ENCODE measurements around the gene PSAP. TPM values are rescaled to one million over a fixed set of nuclear protein-coding genes. Genes with fewer than 3 reads are reported as not detected.

The PSAP gene
- total and polyA plus RNA-seq, 4 experiments from 2014 or later: 248 to 611 (median 324) TPM

DNA sequence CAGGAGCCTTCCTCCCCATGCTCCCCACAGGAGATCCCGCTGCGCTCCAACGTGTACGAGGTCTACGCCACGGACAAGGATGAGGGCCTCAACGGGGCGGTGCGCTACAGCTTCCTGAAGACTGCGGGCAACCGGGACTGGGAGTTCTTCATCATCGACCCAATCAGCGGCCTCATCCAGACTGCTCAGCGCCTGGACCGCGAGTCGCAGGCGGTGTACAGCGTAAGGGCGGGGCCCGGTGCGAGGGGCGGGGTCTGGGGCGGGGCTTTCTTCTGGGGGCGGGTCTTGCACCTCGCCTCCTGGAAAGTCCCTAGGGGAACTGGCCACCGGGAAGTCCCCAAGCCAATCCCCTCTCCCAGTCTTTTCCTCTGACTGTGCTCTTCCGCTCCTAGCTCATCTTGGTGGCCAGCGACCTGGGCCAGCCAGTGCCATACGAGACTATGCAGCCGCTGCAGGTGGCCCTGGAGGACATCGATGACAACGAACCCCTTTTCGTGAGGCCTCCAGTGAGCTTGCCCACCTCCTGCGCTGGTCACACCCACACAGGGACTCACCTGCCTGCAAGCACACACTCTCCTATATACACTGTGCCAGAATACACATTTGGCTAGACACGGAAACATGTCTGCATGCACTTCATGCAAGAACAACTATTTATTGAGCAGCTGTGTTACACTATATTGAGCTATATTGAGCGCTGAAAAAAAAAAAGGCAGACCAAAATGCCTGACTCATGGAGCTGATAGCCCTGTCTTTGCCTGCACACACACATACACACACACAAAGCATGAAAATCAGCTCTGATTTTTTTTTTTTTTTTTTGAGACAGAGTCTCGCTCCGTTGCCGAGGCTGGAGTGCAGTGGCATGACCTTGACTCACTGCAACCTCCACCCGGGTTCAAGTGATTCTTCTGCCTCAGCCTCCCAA, 45.0 kb downstream of the PSAP start:
- peaks cover 3% of the 10 kb centered on the region in 2 donors for H3K36me3 Mint-ChIP-seq
- H3K4me3 Mint-ChIP-seq: no peak overlapping the region
- no peaks in the 10 kb centered on the region for H3K27me3 Mint-ChIP-seq
- ChIA-PET POLR2A (ENCODE audit: partially characterized antibody) (no interaction called here), CTCF (ENCODE audit: partially characterized antibody) (interaction anchor here (0.7 to 1.2 kb wide), 4 partner anchors 32 to 421 kb away, joined by 3 to 4 read pairs (median 4); no protein-coding TSS in a partner anchor)
- no peak overlapping the region for H3K4me3 ChIP-seq (ENCODE audit: low read length in 2 of 2)
- no peaks in the 10 kb centered on the region for H3K9me3 ChIP-seq (ENCODE audit: control insufficient read depth in 1 of 2, low read length in 2 of 2)
- no peaks in the 10 kb centered on the region for H3K27me3 ChIP-seq (ENCODE audit: insufficient read depth, low read length)
- H3K27ac ChIP-seq (ENCODE audit: low read depth, low read length): no peak overlapping the region
- no peak for DNase-seq
- H3K36me3 ChIP-seq (ENCODE audit: insufficient read depth, low read length): no peaks in the 10 kb centered on the region
- no peaks in the 10 kb centered on the region for H3K4me1 ChIP-seq (ENCODE audit: insufficient read depth, low read length)
- H3K27ac Mint-ChIP-seq: no peak overlapping the region
- intact Hi-C loops (cut with micrococcal nuclease): no loop called here
- H3K9me3 Mint-ChIP-seq: peaks cover 0 to 1% (median 0%) of the 10 kb centered on the region in 8 donors
- peaks cover 0 to 3% (median 0%) of the 10 kb centered on the region in 4 donors for H3K4me1 Mint-ChIP-seq

DNA sequence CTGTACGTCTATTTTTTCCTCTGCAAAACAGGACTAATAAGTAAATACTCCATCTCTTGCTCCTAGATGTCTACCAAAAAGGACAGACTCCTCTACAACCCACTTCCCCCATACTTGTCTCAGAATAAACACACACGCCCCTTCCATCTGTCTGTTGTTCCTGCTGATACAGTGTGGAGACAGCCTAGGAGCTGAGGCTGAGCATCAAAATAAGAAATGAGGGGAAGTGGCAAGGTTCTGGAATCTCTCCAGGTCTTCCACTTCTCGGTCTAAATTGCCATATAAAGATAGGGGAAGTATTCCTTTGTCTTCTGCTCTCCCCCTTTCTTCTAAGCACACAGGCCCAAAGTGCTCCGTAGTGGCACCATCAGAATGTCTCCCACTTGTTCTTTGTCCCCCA, 47.0 kb downstream of the PSAP start:
- no peaks in the 10 kb centered on the region for H3K9me3 ChIP-seq (ENCODE audit: control insufficient read depth in 1 of 2, low read length in 2 of 2)
- no peak for DNase-seq
- H3K36me3 ChIP-seq (ENCODE audit: insufficient read depth, low read length): no peaks in the 10 kb centered on the region
- H3K27me3 ChIP-seq (ENCODE audit: insufficient read depth, low read length): no peaks in the 10 kb centered on the region
- H3K27ac ChIP-seq (ENCODE audit: low read depth, low read length): no peak overlapping the region
- ChIA-PET CTCF (ENCODE audit: partially characterized antibody) (interaction anchor here (1.1 kb wide), 1 partner anchor 30 kb away, joined by 3 read pairs; the partner anchor contains the start of gene VSIR), POLR2A (ENCODE audit: partially characterized antibody) (no interaction called here)
- no peak overlapping the region for H3K4me3 ChIP-seq (ENCODE audit: low read length in 2 of 2)
- peaks cover 3% of the 10 kb centered on the region in 2 donors for H3K36me3 Mint-ChIP-seq
- no peaks in the 10 kb centered on the region for H3K9me3 Mint-ChIP-seq
- no peak overlapping the region for H3K27ac Mint-ChIP-seq
- no peak overlapping the region for H3K4me3 Mint-ChIP-seq
- H3K27me3 Mint-ChIP-seq: no peaks in the 10 kb centered on the region
- peaks cover 0 to 3% (median 0%) of the 10 kb centered on the region in 4 donors for H3K4me1 Mint-ChIP-seq
- intact Hi-C loops (cut with micrococcal nuclease): no loop called here
- no peaks in the 10 kb centered on the region for H3K4me1 ChIP-seq (ENCODE audit: insufficient read depth, low read length)

DNA sequence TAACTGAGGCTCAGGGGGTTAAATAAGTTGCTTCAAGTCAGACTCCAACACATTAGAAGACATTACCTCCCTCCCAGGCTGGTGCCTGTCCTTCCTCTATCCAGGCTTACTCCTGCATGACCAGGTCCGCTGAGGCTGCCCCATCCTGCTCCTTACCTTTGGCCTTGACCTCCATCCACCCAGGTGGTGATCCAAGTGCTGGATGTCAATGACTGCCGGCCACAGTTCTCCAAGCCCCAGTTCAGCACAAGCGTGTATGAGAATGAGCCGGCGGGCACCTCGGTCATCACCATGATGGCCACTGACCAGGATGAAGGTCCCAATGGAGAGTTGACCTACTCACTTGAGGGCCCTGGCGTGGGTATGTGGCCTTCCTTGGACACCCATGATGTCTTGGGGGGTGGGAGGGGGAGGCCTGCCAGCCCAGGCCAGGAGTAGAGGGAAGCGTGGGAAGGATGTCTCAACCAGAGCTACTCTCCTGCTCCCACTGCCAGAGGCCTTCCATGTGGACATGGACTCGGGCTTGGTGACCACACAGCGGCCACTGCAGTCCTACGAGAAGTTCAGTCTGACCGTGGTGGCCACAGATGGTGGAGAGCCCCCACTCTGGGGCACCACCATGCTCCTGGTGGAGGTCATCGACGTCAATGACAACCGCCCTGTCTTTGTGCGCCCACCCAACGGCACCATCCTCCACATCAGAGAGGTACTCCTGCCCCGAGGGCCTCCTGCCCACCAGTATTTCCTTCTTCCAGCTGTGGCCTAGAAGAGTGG, 48.1 kb downstream of the PSAP start:
- H3K9me3 ChIP-seq (ENCODE audit: control insufficient read depth in 1 of 2, low read length in 2 of 2): no peaks in the 10 kb centered on the region
- peaks cover 0 to under 1% of the 10 kb centered on the region in 2 donors for H3K36me3 Mint-ChIP-seq
- no peak overlapping the region for H3K27ac ChIP-seq (ENCODE audit: low read depth, low read length)
- intact Hi-C loops (cut with micrococcal nuclease): no loop called here
- H3K4me3 Mint-ChIP-seq: no peak overlapping the region
- CTCF ChIA-PET (ENCODE audit: partially characterized antibody): no interaction called here
- no peaks in the 10 kb centered on the region for H3K9me3 Mint-ChIP-seq
- no peaks in the 10 kb centered on the region for H3K27me3 ChIP-seq (ENCODE audit: insufficient read depth, low read length)
- no peaks in the 10 kb centered on the region for H3K27me3 Mint-ChIP-seq
- H3K4me3 ChIP-seq (ENCODE audit: low read length in 2 of 2): no peak overlapping the region
- H3K4me1 Mint-ChIP-seq: peaks cover 0 to 3% (median 0%) of the 10 kb centered on the region in 4 donors
- POLR2A ChIA-PET (ENCODE audit: partially characterized antibody): no interaction called here
- H3K27ac Mint-ChIP-seq: no peak overlapping the region
- no peaks in the 10 kb centered on the region for H3K4me1 ChIP-seq (ENCODE audit: insufficient read depth, low read length)
- no peaks in the 10 kb centered on the region for H3K36me3 ChIP-seq (ENCODE audit: insufficient read depth, low read length)
- no peak for DNase-seq

DNA sequence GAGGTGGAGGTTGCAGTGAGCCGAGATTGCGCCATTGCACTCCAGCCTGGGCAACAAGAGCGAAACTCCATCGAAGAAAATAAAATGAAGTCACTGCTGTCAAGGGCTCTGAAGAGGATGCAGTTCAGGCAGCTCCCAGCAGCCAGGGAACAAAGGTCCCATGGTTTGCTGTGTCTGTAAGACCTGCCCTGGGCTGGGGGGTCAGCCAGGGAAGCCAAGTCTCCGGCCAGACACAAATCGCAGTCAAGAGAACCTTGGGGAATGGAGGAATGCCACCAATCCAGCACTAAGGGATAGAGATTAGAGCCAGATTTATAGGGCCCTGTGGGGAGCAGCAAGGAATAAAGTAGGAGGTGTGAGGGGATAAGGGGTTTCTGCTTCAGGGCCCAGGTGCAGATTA, 48.8 kb downstream of the PSAP start:
- Mint-ChIP-seq H3K36me3 (no peaks in the 10 kb centered on the region), H3K4me3 (no peak overlapping the region), H3K9me3 (no peaks in the 10 kb centered on the region), H3K27me3 (no peaks in the 10 kb centered on the region), H3K4me1 (peaks cover 0 to 4% (median 3%) of the 10 kb centered on the region in 4 donors), H3K27ac (no peak overlapping the region)
- H3K27ac ChIP-seq (ENCODE audit: low read depth, low read length): no peak overlapping the region
- ChIA-PET CTCF (ENCODE audit: partially characterized antibody) (interaction anchor here (0.6 to 1.0 kb wide), 2 partner anchors 94 to 340 kb away, joined by 4 read pairs; no protein-coding TSS in a partner anchor), POLR2A (ENCODE audit: partially characterized antibody) (no interaction called here)
- no peaks in the 10 kb centered on the region for H3K4me1 ChIP-seq (ENCODE audit: insufficient read depth, low read length)
- DNase-seq: no peak
- intact Hi-C loops (cut with micrococcal nuclease): no loop called here
- no peaks in the 10 kb centered on the region for H3K27me3 ChIP-seq (ENCODE audit: insufficient read depth, low read length)
- H3K9me3 ChIP-seq (ENCODE audit: control insufficient read depth in 1 of 2, low read length in 2 of 2): no peaks in the 10 kb centered on the region
- H3K4me3 ChIP-seq (ENCODE audit: low read length in 2 of 2): no peak overlapping the region
- no peaks in the 10 kb centered on the region for H3K36me3 ChIP-seq (ENCODE audit: insufficient read depth, low read length)

DNA sequence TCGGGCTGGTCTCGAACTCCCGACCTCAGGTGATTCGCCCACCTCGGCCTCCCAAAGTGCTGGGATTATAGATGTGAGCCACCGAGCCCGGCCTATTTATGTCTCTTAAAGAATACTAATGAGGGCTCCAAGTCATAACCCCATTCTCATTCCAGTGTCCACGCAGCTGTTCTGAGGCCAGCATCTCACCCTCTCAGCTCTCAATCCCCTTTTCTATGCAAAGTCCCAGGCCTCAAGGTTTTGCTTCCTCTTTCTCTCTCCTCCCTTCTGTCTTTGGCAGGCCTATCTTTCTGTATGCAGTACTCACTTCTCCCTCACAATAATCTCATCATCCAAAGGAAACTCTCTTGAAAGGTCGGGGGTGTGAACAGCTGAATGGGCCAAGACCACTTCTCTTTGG, 49.7 kb downstream of the PSAP start:
- Histone ChIP-seq H3K36me3 (ENCODE audit: insufficient read depth, low read length) (no peaks in the 10 kb centered on the region), H3K4me3 (ENCODE audit: low read length in 2 of 2) (no peak overlapping the region), H3K27ac (ENCODE audit: low read depth, low read length) (no peak overlapping the region), H3K4me1 (ENCODE audit: insufficient read depth, low read length) (no peaks in the 10 kb centered on the region), H3K27me3 (ENCODE audit: insufficient read depth, low read length) (no peaks in the 10 kb centered on the region), H3K9me3 (ENCODE audit: control insufficient read depth in 1 of 2, low read length in 2 of 2) (no peaks in the 10 kb centered on the region)
- H3K27ac Mint-ChIP-seq: no peak overlapping the region
- POLR2A ChIA-PET (ENCODE audit: partially characterized antibody): no interaction called here
- H3K4me3 Mint-ChIP-seq: no peak overlapping the region
- CTCF ChIA-PET (ENCODE audit: partially characterized antibody): interaction anchor here (0.7 to 1.3 kb wide), 4 partner anchors 28 to 1460 kb away, joined by 3 to 5 read pairs (median 4); partner anchors contain the start of gene VSIR
- H3K4me1 Mint-ChIP-seq: peaks cover 0 to 6% (median 5%) of the 10 kb centered on the region in 4 donors
- intact Hi-C loops (cut with micrococcal nuclease): no loop called here
- H3K36me3 Mint-ChIP-seq: no peaks in the 10 kb centered on the region
- DNase-seq: no peak
- H3K9me3 Mint-ChIP-seq: no peaks in the 10 kb centered on the region
- H3K27me3 Mint-ChIP-seq: no peaks in the 10 kb centered on the region

DNA sequence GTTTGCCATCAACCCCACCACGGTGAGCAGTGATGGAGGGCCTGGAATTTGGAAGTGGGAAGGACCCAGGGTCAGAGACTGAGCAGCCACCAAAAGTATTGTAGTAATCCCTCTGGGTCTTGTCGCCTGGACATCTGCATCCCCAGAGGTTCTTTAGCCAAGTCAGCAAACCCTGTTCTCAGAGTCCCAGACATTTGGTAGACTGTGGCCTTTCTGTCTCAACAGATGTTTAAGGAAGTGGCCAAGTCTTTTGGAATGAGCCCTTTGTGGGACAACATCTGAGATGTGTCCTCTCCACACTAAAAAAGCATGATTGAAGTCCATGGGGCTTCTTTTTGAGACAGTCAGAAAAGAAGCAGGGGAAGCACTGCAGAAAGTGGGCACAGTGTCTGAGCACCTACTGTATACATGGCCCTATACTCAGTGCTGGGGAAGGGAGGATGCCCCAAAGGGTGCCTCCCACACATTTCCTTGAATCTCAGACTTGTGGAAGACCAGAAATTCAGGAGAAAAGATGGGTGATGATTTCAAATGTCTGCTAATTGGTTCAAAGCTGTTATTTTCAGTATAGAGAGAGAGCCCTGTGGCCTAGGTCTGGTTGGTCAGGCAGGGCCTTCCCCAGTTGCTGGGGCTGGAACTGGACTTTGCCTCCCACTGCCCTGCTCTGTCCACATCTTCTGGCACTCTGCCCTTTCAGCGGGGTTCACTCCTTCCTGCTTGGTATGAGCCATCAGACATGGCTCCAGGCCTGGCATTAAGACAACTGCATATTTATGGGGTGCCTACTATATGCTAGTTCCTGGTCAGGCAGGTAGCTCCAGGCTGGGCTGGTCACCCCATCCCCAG, 51.2 kb downstream of the PSAP start:
- Histone ChIP-seq H3K9me3 (ENCODE audit: control insufficient read depth in 1 of 2, low read length in 2 of 2) (no peaks in the 10 kb centered on the region), H3K4me1 (ENCODE audit: insufficient read depth, low read length) (no peaks in the 10 kb centered on the region), H3K36me3 (ENCODE audit: insufficient read depth, low read length) (no peaks in the 10 kb centered on the region), H3K27ac (ENCODE audit: low read depth, low read length) (no peak overlapping the region), H3K27me3 (ENCODE audit: insufficient read depth, low read length) (no peaks in the 10 kb centered on the region), H3K4me3 (ENCODE audit: low read length in 2 of 2) (no peak overlapping the region)
- POLR2A ChIA-PET (ENCODE audit: partially characterized antibody): no interaction called here
- Mint-ChIP-seq H3K9me3 (no peaks in the 10 kb centered on the region), H3K27ac (no peak overlapping the region), H3K27me3 (no peaks in the 10 kb centered on the region), H3K36me3 (peaks cover 0 to 5% of the 10 kb centered on the region in 2 donors), H3K4me1 (peaks cover 0 to 6% (median 3%) of the 10 kb centered on the region in 4 donors), H3K4me3 (no peak overlapping the region)
- intact Hi-C loops (cut with micrococcal nuclease): no loop called here
- CTCF ChIA-PET (ENCODE audit: partially characterized antibody): interaction anchor here (1.3 kb wide), 1 partner anchor 26 kb away, joined by 5 read pairs; the partner anchor contains the start of gene VSIR
- DNase-seq: no peak
